RPMI7951 (cell line): Measurements from ENCODE around the gene DNLZ. TPM values are rescaled to one million over a fixed set of nuclear protein-coding genes. Genes with fewer than 3 reads are reported as not detected.
"Not testable (repeated sequence)": the region's sequence is repeated elsewhere in the genome, so short reads cannot be mapped to it uniquely, and the experiment has no call there.

ENCODE experiments used
- DNase-seq: peaks from one replicate; pipeline ENCODE4 v3.0.0-alpha.2; 2012; ENCODE audit warnings: low read depth
- total RNA-seq: library from RNA; depleted of rRNA; stranded (reverse); fragments of >200 nt; shearing (Covaris generic); gene quantifications from 2 replicates; pipeline ENCODE4 v1.2.3, GENCODE V29; 2014; rRNA removed

DNLZ gene
- total RNA-seq, result 15.3 and 17.1 TPM in 2 replicates

DNA sequence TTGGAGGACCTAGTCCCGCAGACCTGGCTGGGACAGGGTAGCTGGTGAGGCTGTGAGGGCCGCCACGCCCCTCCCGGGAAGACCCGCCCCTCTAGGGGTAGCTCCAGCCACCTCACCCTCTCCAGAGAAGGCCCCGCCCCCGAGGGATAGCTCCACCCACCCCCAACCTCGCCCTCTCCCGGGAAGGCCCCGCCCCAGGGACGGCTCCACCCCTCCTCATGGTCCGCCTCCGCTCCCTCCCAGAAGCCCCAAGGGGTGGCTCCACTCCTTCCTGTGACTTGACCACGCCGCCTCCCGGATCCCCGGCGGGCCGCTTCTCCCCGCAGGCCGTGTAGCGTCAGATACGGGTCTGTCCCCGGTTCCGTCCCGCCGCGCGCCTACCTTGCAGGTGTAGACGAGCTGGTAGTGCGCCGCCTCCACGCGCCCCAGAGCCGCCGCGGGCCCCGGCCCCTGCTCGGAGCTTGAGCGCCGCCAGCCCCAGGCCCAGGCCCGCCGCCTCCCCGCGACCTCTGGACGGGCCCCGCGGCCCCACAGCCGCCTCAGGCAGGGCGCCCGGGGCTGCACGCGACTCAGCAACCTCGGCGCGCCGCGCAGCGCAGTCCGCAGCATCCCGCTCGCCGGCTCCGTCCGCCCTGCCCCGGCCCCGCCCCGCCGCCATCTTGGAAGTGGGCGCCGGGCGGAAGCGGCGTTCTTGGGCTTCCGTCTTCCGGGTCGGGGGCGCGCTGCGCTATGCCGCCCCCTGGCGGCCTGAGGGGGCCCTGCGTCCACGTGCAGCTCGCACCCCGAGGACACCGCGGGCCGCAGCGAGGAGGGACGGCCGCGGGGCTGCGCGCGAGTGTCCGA, at the start of gene DNLZ:
Gene DNLZ (minus strand): TSS at position 639 of the 843 bp plus-strand sequence. CDS start 30 bp downstream, at position 609.
- DNase-seq, result peak; percentile 89

DNA sequence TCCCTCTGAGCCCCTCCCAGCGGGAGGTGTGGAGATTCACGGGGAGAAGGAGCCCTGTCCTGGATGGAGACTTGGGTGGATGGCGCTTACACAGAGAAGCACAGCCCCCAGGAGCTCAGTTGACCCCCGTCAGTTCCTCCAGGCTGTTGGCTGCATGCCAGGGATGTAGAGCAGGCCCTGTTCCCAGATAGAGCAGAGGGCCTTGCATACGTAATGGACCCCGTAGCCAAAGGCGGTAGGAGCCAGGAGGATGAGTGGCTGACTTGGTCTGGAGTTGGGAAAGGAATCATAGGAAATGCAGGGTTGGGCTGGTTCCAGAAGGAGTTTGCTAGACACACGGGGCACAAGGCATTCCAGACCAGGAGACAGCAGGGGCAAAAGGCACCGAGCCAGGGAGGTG, 49.4 kb upstream of the DNLZ start:
- DNase-seq, result no peak

DNA sequence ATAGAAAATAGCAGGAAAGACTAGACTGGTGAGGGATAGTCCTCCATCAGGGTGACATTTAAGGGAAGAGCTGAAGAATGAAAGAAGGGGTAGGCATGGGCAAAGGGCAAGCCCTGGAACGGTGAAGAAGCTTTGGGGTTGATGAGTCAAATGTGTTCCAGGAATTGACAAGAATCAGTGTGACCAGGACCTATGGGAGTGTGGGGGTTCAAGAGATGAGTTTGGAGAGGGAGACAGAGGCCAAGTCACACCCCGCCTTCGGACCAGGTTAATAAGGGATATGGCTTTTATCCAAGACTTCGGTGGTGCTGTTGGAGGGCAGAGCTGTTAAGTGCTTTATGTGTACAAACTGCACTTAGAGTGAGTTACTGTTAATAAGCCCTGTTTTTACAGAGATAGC, 47.8 kb upstream of the DNLZ start:
- DNase-seq, result no peak

DNA sequence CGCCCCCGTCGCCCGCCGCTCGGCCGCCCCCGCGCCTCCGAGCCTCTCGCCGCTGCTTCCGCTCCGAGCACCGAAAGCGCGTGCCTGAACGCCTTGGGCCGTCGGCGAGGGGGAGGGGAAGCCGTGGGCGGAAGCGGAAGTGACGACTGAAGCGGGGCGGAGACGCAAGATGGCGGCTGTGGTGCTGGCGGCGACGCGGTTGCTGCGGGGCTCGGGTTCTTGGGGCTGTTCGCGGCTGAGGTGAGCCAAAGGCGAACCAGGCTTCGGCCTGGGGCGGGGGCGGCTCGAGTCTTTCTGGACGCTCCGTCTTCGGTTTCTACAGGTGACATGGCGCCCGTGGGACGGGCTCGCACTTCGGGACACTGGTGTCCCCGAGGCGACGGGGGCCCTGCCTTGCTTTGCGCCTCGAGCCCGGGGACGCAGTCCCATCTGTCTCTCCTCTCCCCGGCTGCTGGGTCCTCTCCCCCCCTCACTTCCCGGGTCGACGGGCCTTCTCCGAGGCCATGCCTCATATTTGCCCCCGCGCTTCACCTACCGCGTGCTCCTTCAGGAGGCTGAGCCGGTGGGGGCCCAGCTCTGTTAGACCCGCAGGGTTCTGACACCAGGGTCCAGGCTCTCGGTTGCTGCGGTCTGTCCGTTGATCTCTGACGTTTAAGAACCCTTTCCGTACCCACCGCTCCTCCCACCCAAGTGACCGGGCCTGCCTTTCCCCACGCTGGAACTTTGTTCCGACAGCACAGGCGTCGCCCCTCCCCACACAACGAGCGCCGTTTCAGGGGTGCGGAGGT, 47.1 kb upstream of the DNLZ start, which contains the start of the genes ENTR1 and PMPCA:
Gene ENTR1 (minus strand): TSS at position 115 of the 788 bp plus-strand sequence. CDS start 217 bp downstream, outside the sequence.
Gene PMPCA (plus strand): TSS at position 159 of the 788 bp plus-strand sequence. CDS start 11 bp downstream, at position 170.
- DNase-seq, result peak; percentile 81

DNA sequence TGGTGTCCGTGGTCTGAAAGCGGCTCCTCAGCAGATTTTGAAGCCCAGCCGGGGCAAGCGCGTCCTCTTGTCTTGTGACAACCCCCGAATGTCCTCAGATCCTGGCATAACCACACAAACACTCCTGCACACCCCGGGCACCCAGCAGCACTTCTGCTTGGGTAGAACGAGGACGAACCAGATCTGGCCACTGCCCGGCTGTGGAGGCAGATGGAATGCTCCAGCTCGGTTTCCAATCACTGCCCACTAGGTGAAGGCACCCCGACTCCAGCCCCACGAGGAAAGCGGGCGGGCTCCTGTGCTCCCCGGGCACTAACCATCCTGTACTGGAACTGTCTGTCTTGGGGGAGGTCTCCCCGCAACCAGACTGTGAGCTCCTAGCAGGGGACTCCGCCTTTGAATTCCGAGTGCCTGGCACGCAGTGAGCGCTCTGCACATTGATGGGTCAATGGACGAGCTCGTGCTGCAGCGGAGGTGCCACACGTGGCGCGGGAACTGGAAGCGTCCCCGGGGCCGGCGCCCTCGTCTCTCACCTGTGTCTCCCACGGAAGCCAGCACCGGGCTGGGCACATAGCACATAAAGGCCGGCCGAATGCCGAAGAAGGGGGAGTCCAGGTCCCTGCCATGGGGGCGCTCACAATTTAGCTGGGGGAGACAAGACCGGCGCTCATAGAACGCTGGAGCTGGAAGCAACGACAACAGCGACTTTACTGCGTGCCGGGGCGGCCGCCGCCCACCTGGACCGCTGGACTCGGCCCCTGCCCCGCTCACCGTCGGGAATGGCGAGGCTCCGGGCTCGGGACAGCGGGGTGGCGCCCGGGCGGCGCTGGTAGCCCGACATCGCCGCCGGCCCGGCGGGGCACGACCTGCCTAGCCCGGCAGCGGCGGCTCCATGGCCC, 46.3 kb upstream of the DNLZ start:
- DNase-seq, result peak; percentile 38

DNA sequence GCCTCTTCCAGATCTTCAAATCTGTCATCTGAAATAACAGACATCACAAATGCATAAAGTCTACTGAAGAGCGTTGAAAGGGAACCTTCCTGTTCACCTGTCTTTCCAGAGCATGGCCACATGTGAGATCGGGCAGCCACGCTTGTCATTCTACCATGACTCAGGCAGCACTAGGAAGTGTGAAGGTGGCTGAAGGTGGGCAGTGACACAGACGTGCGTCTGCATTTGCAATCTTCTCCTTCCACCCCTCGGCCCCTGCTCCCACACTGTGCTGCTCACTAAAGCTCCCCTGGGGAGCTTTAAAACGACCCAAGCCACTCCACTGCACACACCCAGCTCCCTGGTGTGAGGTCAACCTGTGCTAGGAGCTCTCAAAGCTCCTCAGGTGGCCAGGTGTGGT, 44.4 kb upstream of the DNLZ start:
- DNase-seq, result no peak

DNA sequence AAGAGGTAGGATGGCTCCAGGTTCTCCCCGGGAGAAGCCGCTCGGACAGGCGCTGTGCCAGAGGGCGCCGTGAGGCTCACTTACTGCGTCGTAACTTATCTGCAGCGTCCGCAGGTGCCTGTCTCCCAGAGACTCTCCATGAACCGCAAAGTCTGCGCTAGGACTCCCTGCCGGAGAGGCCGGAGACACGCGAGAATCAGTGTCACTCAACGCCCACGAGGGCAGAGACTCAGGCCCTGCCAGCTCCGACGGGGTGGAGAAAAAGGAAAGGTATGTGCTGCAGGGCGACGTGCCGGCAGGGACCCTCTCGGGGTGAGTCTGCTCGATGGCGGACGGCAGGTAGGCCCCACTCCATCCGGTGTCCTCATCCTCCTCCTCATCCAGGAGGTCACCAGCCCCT, 43.5 kb upstream of the DNLZ start:
- DNase-seq, result not testable (repeated sequence)

DNA sequence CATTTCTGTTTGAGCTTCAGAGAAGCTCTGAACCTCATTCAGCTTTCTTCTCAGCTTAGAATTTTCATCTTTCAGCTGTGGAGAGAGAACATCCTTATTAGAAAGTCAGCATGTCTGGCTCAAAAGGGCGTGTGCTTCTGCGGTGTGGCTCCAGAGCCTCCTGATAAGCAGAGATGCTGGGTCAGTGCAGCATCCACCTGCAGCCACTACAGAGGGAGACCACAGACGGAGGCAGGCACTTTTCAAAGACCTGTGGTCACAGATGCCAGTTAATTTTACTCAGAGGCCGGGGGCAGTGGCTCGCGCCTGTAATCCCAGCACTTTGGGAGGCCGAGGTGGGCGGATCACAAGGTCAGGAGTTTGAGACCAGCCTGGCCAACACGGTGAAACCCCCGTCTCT, 42.4 kb upstream of the DNLZ start:
- not testable (repeated sequence) for DNase-seq

DNA sequence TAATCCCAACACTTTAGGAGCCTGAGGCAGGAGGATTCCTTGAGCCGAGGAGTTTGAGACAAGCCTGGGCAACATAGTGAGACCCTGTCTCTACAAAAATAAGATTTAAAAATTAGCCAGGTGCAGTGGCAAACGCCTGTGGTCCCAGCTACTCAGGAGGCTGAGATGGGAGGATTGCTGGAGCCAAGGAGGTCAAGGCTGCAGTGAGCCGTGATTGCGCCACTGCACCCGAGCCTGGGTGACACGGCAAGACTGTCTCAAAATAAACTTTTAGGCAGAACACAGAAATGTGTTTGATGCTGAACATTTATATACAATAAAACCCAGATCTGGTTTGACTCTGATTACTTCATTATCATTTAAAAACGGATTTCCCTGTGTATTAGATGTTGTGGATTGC, 41.9 kb upstream of the DNLZ start:
- DNase-seq, result no peak

DNA sequence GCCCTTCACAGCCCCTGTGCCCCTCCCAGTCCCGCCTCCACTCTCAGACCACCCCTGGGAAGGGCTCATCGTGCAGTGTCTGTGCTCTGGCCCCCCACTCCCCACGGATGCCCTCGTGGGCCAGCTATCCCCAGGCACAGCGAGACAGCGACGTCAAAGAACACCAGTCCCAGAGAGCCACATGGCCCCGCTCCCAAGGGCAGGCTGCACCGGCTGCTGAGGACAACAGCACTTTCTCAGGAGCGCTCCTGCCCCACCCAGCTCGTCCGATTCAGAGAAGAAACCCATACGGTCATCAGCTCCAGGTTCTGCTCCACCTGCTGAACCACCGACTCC, 41.2 kb upstream of the DNLZ start:
- DNase-seq, result no peak

DNA sequence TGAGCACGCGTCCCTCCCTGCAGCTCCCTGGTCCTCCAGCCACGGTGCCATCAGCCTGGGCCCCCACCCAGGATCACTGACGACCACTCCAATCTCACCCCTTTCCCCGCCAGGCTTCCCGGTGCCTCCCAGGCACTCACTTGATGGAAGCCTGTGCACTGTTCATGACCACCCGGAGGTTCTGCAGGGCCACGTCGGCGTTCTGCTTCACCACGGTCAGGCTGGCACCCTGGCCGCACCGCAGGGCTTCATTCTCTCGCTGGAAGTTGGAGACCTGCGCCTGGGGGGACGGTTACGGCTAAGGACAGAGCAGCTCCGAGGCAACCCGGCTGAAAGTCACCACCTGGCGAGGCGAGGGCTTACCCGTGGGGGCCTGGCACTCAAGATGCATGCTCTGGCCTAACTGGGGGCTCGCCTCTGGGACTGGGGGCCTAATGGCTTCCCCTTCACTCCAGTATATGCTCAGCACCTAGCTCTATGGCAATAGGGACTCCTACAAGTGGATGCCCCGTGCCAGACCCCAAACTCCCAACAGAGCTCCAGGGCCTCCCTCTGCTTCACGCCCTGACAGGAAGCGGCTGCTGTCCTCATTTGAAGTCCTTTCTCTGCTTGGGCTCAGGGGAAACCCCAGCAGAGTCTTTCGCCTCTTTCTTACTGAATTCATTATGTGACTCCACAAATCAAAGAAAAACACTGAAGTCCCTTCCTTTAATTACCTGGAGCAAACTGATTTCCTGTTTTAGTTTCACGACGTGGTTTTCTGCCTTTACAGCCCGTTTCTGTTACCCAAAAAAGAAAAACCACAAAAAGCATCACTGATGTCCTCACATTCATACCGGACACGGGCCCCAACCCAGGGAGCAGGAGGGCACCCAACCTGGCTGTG, 40.6 kb upstream of the DNLZ start:
- no peak for DNase-seq

DNA sequence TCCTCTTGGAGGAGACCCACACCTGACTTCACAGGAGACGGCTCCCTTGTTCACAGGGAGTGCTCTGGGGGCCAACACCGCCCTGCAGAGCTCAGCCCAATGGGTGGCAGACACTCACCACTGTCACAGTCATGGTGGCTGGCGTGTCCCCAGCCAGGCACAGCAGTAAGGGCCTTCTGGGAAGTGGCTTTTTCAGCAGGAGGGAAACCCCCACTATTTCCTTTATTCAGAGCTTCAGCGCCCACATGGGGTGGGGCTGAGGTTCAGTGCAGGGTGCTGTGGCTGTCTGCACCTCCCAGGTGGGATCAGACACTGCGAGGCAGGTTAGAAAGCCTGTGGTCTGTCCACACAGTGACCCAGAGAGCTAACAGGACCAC, 40.0 kb upstream of the DNLZ start:
- DNase-seq, result no peak

DNA sequence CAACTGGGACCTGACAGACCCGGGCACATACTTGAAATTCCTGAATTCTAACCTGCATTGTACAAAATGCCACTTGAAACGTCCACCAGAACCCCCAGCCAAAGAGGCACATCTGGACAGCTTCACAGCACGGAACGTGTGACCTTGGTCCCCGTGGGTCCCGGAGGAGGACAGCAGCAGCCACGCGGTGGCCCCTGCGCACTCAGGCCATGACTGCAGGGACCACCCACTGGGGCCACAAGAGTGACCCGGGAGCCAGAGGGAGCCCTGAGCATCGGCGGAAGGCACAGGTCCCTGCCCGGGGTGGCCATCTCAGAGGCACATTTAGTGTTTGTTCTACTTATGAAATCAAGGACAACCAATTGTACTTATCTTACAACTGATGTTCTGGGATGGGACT, 38.5 kb upstream of the DNLZ start:
- no peak for DNase-seq

DNA sequence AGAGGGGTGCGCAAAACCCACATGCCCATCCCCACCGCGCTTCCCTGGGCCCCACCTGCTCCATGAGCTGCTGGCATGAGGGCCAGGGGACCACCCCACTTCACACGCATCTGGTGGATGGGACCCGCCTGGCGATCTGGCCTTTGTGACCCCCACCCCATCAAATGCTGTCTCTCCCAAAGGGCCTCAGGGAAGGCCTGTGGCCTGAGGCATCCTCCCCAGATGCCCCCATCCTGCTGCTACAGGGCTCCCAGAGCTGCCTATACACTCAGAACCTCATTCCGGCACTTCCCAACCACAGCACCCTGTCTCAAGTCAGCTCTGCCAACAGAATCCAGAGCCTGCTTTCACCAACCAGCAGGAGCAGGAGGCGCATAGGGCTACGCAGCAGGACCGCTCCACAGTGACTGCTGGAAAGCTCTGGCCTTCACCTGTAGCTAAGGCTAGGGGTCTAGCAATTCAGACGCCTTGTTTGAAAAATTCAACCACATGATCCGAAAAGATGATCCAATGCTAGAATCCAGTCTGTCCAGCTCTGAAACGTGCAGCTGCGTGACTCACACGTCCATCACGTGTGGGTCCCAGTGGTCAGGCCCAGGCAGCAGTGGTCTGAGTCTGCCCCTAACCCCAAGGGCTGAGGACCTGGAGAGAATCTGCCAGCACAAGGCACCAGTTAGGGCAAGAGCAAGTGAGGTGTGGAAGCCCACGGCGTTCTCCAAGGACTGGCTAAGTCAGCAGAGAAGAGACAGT, 37.8 kb upstream of the DNLZ start:
- peak; percentile 14 for DNase-seq

DNA sequence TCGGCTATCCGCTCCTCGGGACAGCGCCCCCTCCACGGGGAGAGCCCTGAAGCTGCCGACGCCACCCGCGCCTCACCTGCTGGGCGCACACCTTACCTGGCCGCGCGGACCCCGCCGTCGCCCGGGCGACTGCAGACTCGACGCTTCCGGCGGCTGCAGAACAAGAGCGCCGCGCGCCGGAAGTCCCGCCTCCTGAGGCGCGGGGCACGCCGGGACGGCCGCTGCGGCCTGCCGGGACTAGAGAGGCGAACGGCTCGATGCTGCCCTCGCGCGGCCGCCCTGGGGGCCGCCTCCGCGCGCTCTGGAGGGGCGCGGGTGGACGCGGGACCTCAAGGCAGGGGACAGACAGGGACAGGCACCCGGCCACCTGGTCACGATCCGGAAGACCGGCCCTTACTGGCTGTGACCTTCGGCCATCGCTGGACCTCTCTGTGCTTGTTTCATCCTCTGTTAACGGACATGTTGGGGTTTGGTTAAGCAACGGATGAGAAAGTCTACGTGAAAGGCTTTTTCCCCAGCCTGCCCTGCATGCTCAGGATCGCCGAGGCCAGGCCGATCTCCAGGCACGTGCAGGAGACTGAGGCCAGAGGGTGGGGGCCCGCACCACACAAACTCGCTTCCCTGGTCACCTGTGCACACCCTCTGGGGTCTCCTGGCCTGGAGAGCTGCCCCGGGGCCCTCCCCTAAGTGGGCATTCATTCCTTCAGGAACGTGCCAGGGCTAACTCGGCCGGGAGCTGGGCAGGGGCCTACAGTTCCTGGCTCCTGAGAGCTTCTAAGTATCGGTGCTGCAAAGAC, 36.7 kb upstream of the DNLZ start, which contains the start of gene SNAPC4:
Gene SNAPC4 (minus strand): TSS at position 133 of the 797 bp plus-strand sequence. CDS start 1,742 bp downstream, outside the sequence.
- peak; percentile 79 for DNase-seq

DNA sequence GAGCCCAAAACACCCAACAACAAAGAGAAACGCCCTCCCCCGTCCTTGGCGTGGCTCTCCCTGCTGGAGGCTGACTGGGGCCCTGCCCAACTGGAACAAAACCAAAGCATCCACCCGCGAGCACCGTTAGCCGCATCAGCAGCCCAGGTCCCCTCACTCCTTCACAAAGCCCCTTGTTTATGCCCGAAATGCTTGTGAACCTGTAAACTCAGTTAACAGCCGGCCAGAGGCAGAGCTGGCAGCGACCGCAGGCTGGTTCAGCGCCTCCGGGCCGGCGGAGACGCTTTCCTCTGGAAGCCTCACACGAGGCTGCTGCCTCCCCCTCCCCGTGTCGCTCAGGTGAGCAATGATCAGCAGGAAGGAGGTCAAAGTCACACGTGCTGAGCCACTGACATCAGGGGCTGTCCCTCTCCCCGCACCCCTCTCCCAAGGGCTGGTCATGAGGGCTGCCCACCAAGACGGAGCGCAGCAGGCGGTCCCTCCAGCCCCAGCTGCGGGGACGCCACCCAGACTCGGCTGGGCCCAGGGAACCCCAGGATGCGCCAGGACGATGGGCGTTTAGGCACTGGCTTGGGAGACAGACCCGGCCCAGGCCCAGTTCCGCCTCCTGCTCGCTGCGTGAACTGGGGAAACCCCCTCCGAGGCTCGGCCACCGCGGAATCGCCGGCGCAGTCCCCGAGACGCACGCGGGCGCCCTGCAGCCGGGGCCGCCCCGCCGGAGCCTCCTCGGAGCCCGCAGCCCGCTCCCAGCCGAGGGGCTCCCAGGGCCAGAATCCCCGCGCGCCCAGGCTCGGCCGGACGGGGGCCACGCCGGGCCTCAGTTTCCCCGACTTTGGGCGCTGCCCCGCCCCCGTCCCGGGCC, 35.9 kb upstream of the DNLZ start:
- no peak for DNase-seq

DNA sequence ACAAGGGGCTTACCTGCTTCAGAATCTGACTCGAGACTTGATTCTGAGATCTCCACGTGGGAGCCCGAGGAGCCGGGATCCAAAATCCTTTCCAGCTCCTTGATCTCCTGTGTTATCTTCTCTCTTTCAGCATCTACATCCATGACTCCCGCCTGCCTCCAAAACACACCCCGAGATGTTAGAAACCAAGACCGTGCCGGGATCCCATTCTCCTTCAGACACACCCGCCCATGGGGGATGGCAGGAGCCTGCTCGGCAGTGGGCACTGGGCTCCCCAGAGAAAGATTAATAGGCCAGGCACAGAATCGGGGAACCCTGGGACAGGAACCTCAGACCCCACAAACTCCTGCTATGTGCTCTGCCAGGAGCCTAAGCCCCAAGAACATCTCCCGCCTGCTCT, 34.7 kb upstream of the DNLZ start:
- DNase-seq, result no peak

DNA sequence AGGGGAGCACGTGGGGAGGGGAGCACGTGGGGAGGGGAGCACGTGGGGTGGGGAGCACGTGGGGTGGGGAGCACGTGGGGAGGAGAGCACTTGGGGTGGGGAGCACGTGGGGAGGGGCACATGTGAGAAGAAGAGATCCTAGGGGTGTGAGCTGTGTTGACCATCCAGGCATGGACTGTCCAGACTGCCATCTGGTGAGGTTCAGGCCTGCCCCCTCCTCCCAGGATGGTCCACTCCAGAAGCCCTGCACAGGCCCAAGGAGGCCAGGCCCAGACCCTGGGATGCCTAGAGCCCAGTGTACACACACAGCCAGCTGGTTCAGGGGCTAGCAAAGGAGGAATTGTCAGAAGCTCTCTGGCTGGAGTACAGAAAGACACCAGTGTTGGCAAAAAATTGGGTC, 34.1 kb upstream of the DNLZ start:
- no peak for DNase-seq
